HL-60 (cell line): ENCODE results near the gene ESYT2.
A peak's percentile ranks its signal among the peaks of the same experiment; 100 is the strongest.

Experiments used
- DNase-seq, 2 experiments: peaks; one replicate each; pipeline ENCODE4 v3.0.0-alpha.2; 2010 to 2020; ENCODE audit warnings: low read depth in 1 of 2, low spot score in 1 of 2
- H3K27ac ChIP-seq: fragments of 250-450 bp; sonication (Bioruptor Pico); replicated peaks from 2 replicates; pipeline ENCODE4 v1.5.1; 2020; ENCODE audit warnings: mild to moderate bottlenecking, moderate library complexity
- H3K27me3 ChIP-seq: fragments of 250-450 bp; sonication (Bioruptor Pico); 2 replicates; pipeline ENCODE4 v1.5.1; 2021; ENCODE audit warnings: mild to moderate bottlenecking, moderate library complexity; ENCODE audit not compliant: insufficient read depth, poor library complexity, severe bottlenecking
- H3K4me3 ChIP-seq: replicated peaks from 2 replicates; pipeline ENCODE4 v1.5.1; 2011; ENCODE audit warnings: mild to moderate bottlenecking, control low read depth, low read length; ENCODE audit not compliant: insufficient read depth
- CTCF ChIP-seq: IDR thresholded peaks from one replicate; pipeline ENCODE4 v1.5.1; 2011; ENCODE audit warnings: low read length, control low read depth, inconsistent platforms; ENCODE audit not compliant: insufficient read depth
- GABPA ChIP-seq: IDR thresholded peaks from 2 replicates; pipeline ENCODE4 v1.6.1; 2012; ENCODE audit warnings: low read depth
- POLR2AphosphoS5 ChIP-seq: IDR thresholded peaks from 2 replicates; pipeline ENCODE4 v1.6.1; 2012; ENCODE audit warnings: low read depth
- REST ChIP-seq: IDR thresholded peaks from 2 replicates; pipeline ENCODE4 v1.6.1; 2012; ENCODE audit warnings: low read depth; ENCODE audit not compliant: insufficient replicate concordance
- SPI1 ChIP-seq: IDR thresholded peaks from 2 replicates; pipeline ENCODE4 v1.6.1; 2012; ENCODE audit warnings: low read depth, mild to moderate bottlenecking, borderline replicate concordance

The ESYT2 gene

GRCh38 chr7:158819571-158820203, 9.6 kb downstream of the ESYT2 start:
- Histone ChIP-seq H3K27ac (peak overlapping the region; percentile 80), H3K4me3 (no peak overlapping the region), H3K27me3 (no peaks in the 10 kb centered on the region)
- TF ChIP-seq GABPA, result no peak
- TF ChIP-seq SPI1, result no peak
- TF ChIP-seq REST, result no peak
- TF ChIP-seq POLR2AphosphoS5, result no peak
- TF ChIP-seq CTCF, result no peak
- peak in 1 of 2 experiments; percentile 48 for DNase-seq

GRCh38 chr7:158818325-158819213, 10.7 kb downstream of the ESYT2 start:
- peak overlapping the region; percentile 38 for H3K4me3 ChIP-seq
- no peaks in the 10 kb centered on the region for H3K27me3 ChIP-seq
- no peak for TF ChIP-seq REST
- peak; percentile 11; the same call in 1 of the 2 replicates for TF ChIP-seq SPI1
- no peak for TF ChIP-seq CTCF
- TF ChIP-seq GABPA, result no peak
- TF ChIP-seq POLR2AphosphoS5, result peak; percentile 41; the same call in 1 of the 2 replicates
- H3K27ac ChIP-seq, result peak overlapping the region; percentile 80
- DNase-seq, result peak; percentile 50 to 55

- Histone ChIP-seq H3K27me3 (no peaks in the 10 kb centered on the region), H3K27ac (no peak overlapping the region), H3K4me3 (no peak overlapping the region)
- TF ChIP-seq SPI1, result no peak
- no peak for TF ChIP-seq CTCF
- no peak for TF ChIP-seq POLR2AphosphoS5
- no peak for TF ChIP-seq REST
- TF ChIP-seq GABPA, result no peak
- DNase-seq, result no peak
These were observed 12.3 kb downstream of the ESYT2 start for GRCh38 chr7:158816995-158817394.
